HepG2 (cell line): ENCODE measurements around the gene EPHA1. TPM values are rescaled to one million over a fixed set of nuclear protein-coding genes. Genes with fewer than 3 reads are reported as not detected.

Experiments used
- FOXA1 ChIP-seq, 2 experiments: fragments of 450-650 bp in 1 of 2; sonication (generic) in 1 of 2; formaldehyde crosslinking in 1 of 2; IDR thresholded peaks; 2 replicates each; pipeline versions ENCODE4 v1.4.0 to v1.6.1; 2016 to 2020; ENCODE audit warnings: missing genetic modification reagents in 1 of 2
- GABPA ChIP-seq, 2 experiments: IDR thresholded peaks; 2 replicates each; pipeline ENCODE4 v1.6.1; 2011 to 2016; ENCODE audit warnings: low read depth in 2 of 2, low read length in 1 of 2, missing biosample characterization in 1 of 2, missing genetic modification characterization in 1 of 2
- GPN1 ChIP-seq: sonication (generic); formaldehyde crosslinking; IDR thresholded peaks from 2 replicates; pipeline ENCODE4 v1.5.1; 2020; ENCODE audit warnings: missing genetic modification reagents, borderline replicate concordance
- ISX ChIP-seq: sonication (generic); formaldehyde crosslinking; conservative IDR thresholded peaks from 2 replicates; pipeline ENCODE4 v1.5.0; 2020; ENCODE audit warnings: missing genetic modification reagents
- MAFF ChIP-seq: IDR thresholded peaks from 2 replicates; pipeline ENCODE4 v1.6.1; 2011; ENCODE audit warnings: low read depth, low read length, improper control_type of control experiment
- MED13 ChIP-seq: sonication (generic); formaldehyde crosslinking; IDR thresholded peaks from 2 replicates; pipeline ENCODE4 v1.5.0; 2020; ENCODE audit warnings: missing genetic modification reagents
- MIER2 ChIP-seq: IDR thresholded peaks from 2 replicates; pipeline ENCODE4 v1.6.1; 2016; ENCODE audit warnings: missing biosample characterization, missing genetic modification reagents
- MXI1 ChIP-seq: IDR thresholded peaks from 3 replicates; pipeline ENCODE4 v1.6.1; 2012; ENCODE audit warnings: low read depth, low read length, inconsistent platforms, borderline replicate concordance
- MZF1 ChIP-seq: sonication (generic); formaldehyde crosslinking; IDR thresholded peaks from 2 replicates; pipeline ENCODE4 v1.8.1; 2023; ENCODE audit warnings: mild to moderate bottlenecking, missing genetic modification reagents, borderline replicate concordance
- PATZ1 ChIP-seq: sonication (generic); formaldehyde crosslinking; IDR thresholded peaks from 2 replicates; pipeline ENCODE4 v1.4.0; 2020; ENCODE audit warnings: missing genetic modification reagents
- POLR2G ChIP-seq: fragments of 200-400 bp; formaldehyde crosslinking; IDR thresholded peaks from 2 replicates; pipeline ENCODE4 v1.6.1; 2018; ENCODE audit warnings: mild to moderate bottlenecking, low read depth, low read length, moderate library complexity
- SCMH1 ChIP-seq: sonication (generic); formaldehyde crosslinking; IDR thresholded peaks from 2 replicates; pipeline ENCODE4 v1.9.0; 2021; ENCODE audit warnings: missing genetic modification reagents, mild to moderate bottlenecking, borderline replicate concordance
- SOX5 ChIP-seq: IDR thresholded peaks from 2 replicates; pipeline ENCODE4 v1.6.1; 2016; ENCODE audit warnings: borderline replicate concordance
- SPEN ChIP-seq: sonication (generic); formaldehyde crosslinking; IDR thresholded peaks from 2 replicates; pipeline ENCODE4 v1.5.1; 2020; ENCODE audit warnings: low read depth, mild to moderate bottlenecking, missing genetic modification reagents
- TFAP4 ChIP-seq: sonication (generic); IDR thresholded peaks from 2 replicates; pipeline ENCODE4 v1.6.1; 2016; ENCODE audit warnings: low read depth, borderline replicate concordance
- THAP8 ChIP-seq: sonication (generic); formaldehyde crosslinking; IDR thresholded peaks from 2 replicates; pipeline ENCODE4 v1.5.1; 2020; ENCODE audit warnings: missing genetic modification reagents, mild to moderate bottlenecking, borderline replicate concordance
- ZNF17 ChIP-seq: sonication (generic); formaldehyde crosslinking; IDR thresholded peaks from 2 replicates; pipeline ENCODE4 v1.5.0; 2020; ENCODE audit warnings: mild to moderate bottlenecking, missing genetic modification reagents
- ZNF362 ChIP-seq: sonication (generic); formaldehyde crosslinking; IDR thresholded peaks from 2 replicates; pipeline ENCODE4 v1.4.0; 2020; ENCODE audit warnings: missing genetic modification reagents, mild to moderate bottlenecking, borderline replicate concordance
- ZNF513 ChIP-seq: sonication (generic); formaldehyde crosslinking; conservative IDR thresholded peaks from 2 replicates; pipeline ENCODE4 v1.5.0; 2020; ENCODE audit warnings: missing genetic modification reagents
- ZNF574 ChIP-seq: sonication (generic); formaldehyde crosslinking; IDR thresholded peaks from 2 replicates; pipeline ENCODE4 v1.4.0; 2020; ENCODE audit warnings: missing genetic modification reagents
- polyA plus RNA-seq, 8 experiments: library from polyadenylated mRNA; depleted of rRNA in 3 of 8; stranded (reverse) in 7 of 8; unstranded in 1 of 8; fragments of >200 nt; fragmentation: Illumina TruSeq in 4 of 8; extraction: Trizol in 4 of 8; gene quantifications; 2 replicates each; pipeline versions ENCODE4 v1.2.1 to v1.2.3, GENCODE V29; 2011 to 2016; ENCODE audit warnings: low read depth in 4 of 8, missing spikeins in 1 of 8, mixed read lengths in 1 of 8; ENCODE audit not compliant: insufficient read depth in 1 of 8
- total RNA-seq, 5 experiments: library from RNA; depleted of rRNA; stranded (reverse); fragments of >200 nt; fragmentation: Illumina TruSeq; extraction: Trizol; gene quantifications; 2 replicates each; pipeline ENCODE4 v1.2.3, GENCODE V29; 2016; ENCODE audit warnings: low read depth in 1 of 5

EPHA1 gene
- total and polyA plus RNA-seq, 2 of the 13 experiments (the other 11 are each of a cell fraction or from before 2014, with no cell fraction given), result 4.6 to 17.1 TPM

GRCh38 chr7:143393267-143394041 lies 15.2 kb downstream of the EPHA1 start (continued):
- no peak for TF ChIP-seq GABPA (IDR thresholded peaks at IDR 0.05; ENCODE audit: low read depth, low read length)
- no peak for TF ChIP-seq GABPA (CRISPR knock-in tag; IDR thresholded peaks at IDR 0.05; ENCODE audit: low read depth)
- TF ChIP-seq ZNF574, result peak; percentile 74
- TF ChIP-seq ZNF513 (CRISPR knock-in tag), result no peak
- peak; percentile 78 for TF ChIP-seq SOX5 (CRISPR knock-in tag)
- no peak for TF ChIP-seq ZNF17 (CRISPR knock-in tag)
- no peak for TF ChIP-seq MZF1 (CRISPR knock-in tag)
- TF ChIP-seq ISX (CRISPR knock-in tag), result no peak
- TF ChIP-seq GPN1, result no peak
- no peak for TF ChIP-seq SCMH1
- peak; percentile 45 for TF ChIP-seq SPEN (CRISPR knock-in tag)
- no peak for TF ChIP-seq ZNF362 (CRISPR knock-in tag)
- peak; percentile 45; the same call in 1 of the 2 replicates for TF ChIP-seq TFAP4
- peak; percentile 33; the same call in 1 of the 2 replicates for TF ChIP-seq MAFF
- TF ChIP-seq MIER2 (CRISPR knock-in tag), result no peak
- no peak for TF ChIP-seq MED13
- TF ChIP-seq THAP8 (CRISPR knock-in tag), result no peak; the same call in 1 of the 2 replicates
- TF ChIP-seq FOXA1 (IDR thresholded peaks at IDR 0.05), result no peak
- no peak for TF ChIP-seq FOXA1 (CRISPR knock-in tag; IDR thresholded peaks at IDR 0.05)
- TF ChIP-seq MXI1, result no peak
- TF ChIP-seq POLR2G, result no peak
- peak; percentile 94 for TF ChIP-seq PATZ1 (CRISPR knock-in tag)
